HG02885 (cell line): ENCODE results near the gene MNDA.
"Not testable (repeated sequence)": the region's sequence is repeated elsewhere in the genome, so short reads cannot be mapped to it uniquely, and the experiment has no call there.

Experiments
- ATAC-seq: cut with Tn5 transposase; IDR thresholded peaks from one replicate; pipeline ENCODE4 v1.9.1; 2021; ENCODE audit warnings: mild to moderate bottlenecking; ENCODE audit not compliant: unreplicated experiment, poor library complexity

The MNDA gene

DNA sequence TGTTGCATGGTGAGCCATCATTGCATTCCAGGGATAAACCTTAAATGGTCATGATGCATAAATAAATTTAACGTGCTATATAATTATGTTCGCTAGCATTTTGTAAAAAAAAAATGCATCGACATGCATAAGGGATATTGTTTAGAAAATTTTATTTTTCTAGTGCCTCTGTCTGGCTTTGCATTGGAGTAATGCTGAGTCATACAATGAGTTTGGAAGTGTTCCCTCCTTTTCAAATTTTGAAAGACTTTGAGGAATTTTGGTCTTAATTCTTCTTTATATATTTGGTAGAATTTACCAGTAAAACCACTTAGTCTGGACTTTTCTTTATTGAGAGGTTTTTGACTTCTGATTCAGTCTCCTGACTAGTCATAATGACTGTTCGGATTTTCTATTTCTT lies 4.9 kb downstream of the MNDA start:
- ATAC-seq: no peak

GRCh38 chr1:158838660-158839059 lies 7.5 kb downstream of the MNDA start:
- no peak for ATAC-seq

DNA sequence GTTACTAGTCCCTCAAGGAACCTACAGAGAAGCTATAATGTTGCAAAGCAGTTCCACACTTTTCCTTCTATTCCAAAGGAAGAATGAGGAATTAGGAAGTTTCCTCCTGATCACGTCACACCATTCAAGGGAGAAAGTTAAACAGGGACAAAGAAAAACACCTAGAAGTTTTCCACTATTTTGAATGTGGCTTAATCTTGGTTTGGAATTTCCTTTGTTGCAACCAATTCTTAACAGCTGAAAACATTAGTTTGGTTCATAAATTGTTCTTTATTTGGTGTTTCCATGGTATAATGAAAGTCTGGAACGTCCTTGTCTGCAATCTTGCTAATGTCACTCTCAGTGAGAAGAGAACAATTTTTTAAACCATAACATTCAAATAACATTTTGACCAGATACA lies 8.4 kb downstream of the MNDA start:
- ATAC-seq: no peak

GRCh38 chr1:158840236-158840635 lies 9.1 kb downstream of the MNDA start:
- no peak for ATAC-seq

- no peak for ATAC-seq
Observed at GRCh38 chr1:158864595-158864994, 33.4 kb downstream of the MNDA start.

DNA sequence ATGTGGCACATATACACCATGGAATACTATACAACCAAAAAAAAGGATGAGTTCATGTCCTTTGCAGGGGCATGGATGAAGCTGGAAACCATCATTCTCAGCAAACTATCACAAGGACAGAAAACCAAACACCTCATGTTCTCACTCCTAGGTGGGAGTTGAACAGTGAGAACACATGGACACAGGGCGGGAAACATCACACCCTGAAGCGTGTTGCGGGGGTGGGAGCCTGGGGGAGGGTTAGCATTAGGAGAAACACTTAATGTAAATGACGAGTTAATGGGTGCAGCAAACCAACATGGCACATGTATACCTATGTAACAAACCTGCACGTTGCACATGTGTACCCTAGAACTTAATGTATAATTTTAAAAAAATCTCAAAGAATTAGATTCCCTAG lies 39.3 kb downstream of the MNDA start:
- ATAC-seq: not testable (repeated sequence)

GRCh38 chr1:158873141-158873540 lies 42.0 kb downstream of the MNDA start:
- no peak for ATAC-seq

- ATAC-seq: no peak
Observed at GRCh38 chr1:158893654-158894053, 62.5 kb downstream of the MNDA start.

- no peak for ATAC-seq
Observed at GRCh38 chr1:158898722-158899121, 67.6 kb downstream of the MNDA start.
